ENCODE measurements around the gene PPARGC1A.

Gene PPARGC1A

DNA sequence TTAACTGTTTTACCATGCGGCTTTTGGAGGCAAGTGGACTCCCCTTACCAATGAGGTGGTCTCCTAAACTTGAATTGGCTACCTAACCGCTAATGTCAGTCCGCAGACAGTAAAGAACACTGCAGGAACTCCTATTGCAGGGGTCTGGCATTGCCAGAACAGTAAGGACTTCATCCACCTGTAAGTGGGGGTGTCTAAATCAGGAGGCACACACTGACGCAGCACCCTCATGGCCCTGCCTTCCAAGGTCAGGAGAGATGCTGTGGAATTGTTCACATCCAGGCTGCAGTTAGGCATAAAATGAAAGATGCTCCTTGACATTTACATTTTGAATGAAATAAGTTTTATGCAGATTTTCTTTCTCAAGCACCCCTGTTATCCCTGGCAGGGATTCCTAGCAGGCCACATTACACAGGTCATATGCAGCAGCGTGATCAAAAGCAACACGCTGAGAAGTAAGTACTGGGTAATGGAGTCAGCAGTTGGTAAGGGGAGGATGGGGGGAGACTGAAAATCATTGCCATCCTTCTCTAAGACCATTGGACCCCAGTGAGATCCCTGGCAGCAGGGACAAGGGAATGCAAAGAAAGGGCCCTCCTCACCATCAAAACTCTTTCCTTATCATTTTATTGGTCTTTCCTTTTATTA, 3.8 kb downstream of the PPARGC1A start:
- no peak for DNase-seq
- peaks cover 7% of the 10 kb centered on the region for H3K4me1 ChIP-seq
- no peaks in the 10 kb centered on the region for H3K27me3 ChIP-seq
- TF ChIP-seq, protein P1, sequence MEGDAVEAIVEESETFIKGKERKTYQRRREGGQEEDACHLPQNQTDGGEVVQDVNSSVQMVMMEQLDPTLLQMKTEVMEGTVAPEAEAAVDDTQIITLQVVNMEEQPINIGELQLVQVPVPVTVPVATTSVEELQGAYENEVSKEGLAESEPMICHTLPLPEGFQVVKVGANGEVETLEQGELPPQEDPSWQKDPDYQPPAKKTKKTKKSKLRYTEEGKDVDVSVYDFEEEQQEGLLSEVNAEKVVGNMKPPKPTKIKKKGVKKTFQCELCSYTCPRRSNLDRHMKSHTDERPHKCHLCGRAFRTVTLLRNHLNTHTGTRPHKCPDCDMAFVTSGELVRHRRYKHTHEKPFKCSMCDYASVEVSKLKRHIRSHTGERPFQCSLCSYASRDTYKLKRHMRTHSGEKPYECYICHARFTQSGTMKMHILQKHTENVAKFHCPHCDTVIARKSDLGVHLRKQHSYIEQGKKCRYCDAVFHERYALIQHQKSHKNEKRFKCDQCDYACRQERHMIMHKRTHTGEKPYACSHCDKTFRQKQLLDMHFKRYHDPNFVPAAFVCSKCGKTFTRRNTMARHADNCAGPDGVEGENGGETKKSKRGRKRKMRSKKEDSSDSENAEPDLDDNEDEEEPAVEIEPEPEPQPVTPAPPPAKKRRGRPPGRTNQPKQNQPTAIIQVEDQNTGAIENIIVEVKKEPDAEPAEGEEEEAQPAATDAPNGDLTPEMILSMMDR (IDR thresholded peaks at IDR 0.05; ENCODE audit: low read depth, low read length), result no peak
- no peaks in the 10 kb centered on the region for H3K9me3 ChIP-seq
- H3K4me3 ChIP-seq (ENCODE audit: low read depth, low read length), result no peak overlapping the region
- H3K36me3 ChIP-seq, result peaks cover 11% of the 10 kb centered on the region

GRCh38 chr4:23884741-23885140, 5.1 kb downstream of the PPARGC1A start:
- TF ChIP-seq, protein P1 (IDR thresholded peaks at IDR 0.05; ENCODE audit: low read depth, low read length), result no peak
- no peak for DNase-seq
- Histone ChIP-seq H3K27me3 (no peaks in the 10 kb centered on the region), H3K36me3 (peaks cover 11% of the 10 kb centered on the region), H3K4me3 (ENCODE audit: low read depth, low read length) (no peak overlapping the region), H3K9me3 (no peaks in the 10 kb centered on the region), H3K4me1 (peaks cover 8% of the 10 kb centered on the region)

- TF ChIP-seq, protein P1 (IDR thresholded peaks at IDR 0.05; ENCODE audit: low read depth, low read length), result no peak
- no peaks in the 10 kb centered on the region for H3K27me3 ChIP-seq
- H3K9me3 ChIP-seq, result no peaks in the 10 kb centered on the region
- H3K4me3 ChIP-seq (ENCODE audit: low read depth, low read length), result no peak overlapping the region
- peaks cover 12% of the 10 kb centered on the region for H3K4me1 ChIP-seq
- peaks cover 11% of the 10 kb centered on the region for H3K36me3 ChIP-seq
- no peak for DNase-seq
Observed at GRCh38 chr4:23884261-23884660, 5.6 kb downstream of the PPARGC1A start.

DNA sequence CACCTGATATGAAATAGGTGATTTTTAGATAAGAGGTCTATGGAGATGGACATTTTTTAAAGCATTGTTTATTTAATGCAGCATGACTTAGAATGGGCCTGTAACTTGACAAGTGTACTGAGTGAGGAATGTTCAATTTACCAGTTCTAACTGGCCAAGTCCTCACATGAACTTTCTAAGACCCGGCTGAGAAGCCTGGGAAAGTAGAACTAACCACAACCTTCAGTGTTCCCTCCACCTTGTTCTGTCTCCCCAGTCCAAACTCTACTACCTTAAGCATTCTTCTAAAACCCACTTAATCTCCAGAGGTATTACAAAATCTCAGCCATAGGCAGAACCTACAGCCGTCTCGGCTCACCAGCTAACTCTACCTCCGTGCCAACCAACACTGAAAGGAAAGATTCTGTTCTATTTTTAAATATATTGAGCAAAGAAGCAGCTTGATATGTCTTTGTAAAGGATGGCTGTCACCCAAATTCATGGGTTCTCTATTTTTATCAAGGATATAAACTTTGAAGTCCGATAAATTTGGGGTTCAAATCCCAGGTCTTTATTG, 6.8 kb downstream of the PPARGC1A start:
- no peaks in the 10 kb centered on the region for H3K9me3 ChIP-seq
- no peak for DNase-seq
- peaks cover 22% of the 10 kb centered on the region for H3K4me1 ChIP-seq
- TF ChIP-seq, protein P1 (IDR thresholded peaks at IDR 0.05; ENCODE audit: low read depth, low read length), result no peak
- no peaks in the 10 kb centered on the region for H3K27me3 ChIP-seq
- H3K4me3 ChIP-seq (ENCODE audit: low read depth, low read length), result no peak overlapping the region
- peaks cover 11% of the 10 kb centered on the region for H3K36me3 ChIP-seq

- H3K36me3 ChIP-seq, result peaks cover 11% of the 10 kb centered on the region
- peaks cover 23% of the 10 kb centered on the region for H3K4me1 ChIP-seq
- H3K27me3 ChIP-seq, result no peaks in the 10 kb centered on the region
- H3K4me3 ChIP-seq (ENCODE audit: low read depth, low read length), result no peak overlapping the region
- no peak for DNase-seq
- no peaks in the 10 kb centered on the region for H3K9me3 ChIP-seq
- TF ChIP-seq, protein P1 (IDR thresholded peaks at IDR 0.05; ENCODE audit: low read depth, low read length), result peak; percentile 39
Observed at GRCh38 chr4:23881674-23882337, 8.0 kb downstream of the PPARGC1A start.

DNA sequence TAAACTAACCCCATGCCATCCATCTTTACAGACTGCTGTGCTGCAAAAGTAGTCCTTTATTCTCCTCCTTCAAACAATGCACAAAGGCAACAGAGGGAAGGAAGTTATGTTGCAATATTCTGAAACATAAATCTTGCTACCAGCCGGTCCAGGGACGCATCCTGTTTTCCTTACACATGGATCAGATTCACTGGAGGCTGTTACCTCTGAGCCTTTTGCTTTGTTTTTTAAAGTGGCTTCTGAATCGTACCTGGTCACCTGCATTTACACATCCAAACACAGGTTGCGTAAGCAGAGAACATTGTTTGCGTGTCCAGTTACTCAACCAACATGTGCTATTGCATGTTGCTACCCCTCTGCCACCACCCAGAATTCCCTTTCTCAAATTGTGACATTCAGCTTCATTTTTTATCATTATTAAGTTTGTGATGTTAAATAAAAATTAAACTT, 8.8 kb downstream of the PPARGC1A start:
- peaks cover 11% of the 10 kb centered on the region for H3K36me3 ChIP-seq
- no peak overlapping the region for H3K4me3 ChIP-seq (ENCODE audit: low read depth, low read length)
- H3K9me3 ChIP-seq, result no peaks in the 10 kb centered on the region
- TF ChIP-seq, protein P1 (IDR thresholded peaks at IDR 0.05; ENCODE audit: low read depth, low read length), result no peak
- no peaks in the 10 kb centered on the region for H3K27me3 ChIP-seq
- DNase-seq, result no peak
- peaks cover 23% of the 10 kb centered on the region for H3K4me1 ChIP-seq
